Mammary epithelial cell (primary cell): ENCODE data around the gene SH3PXD2B.

Experiments used
- CTCF ChIP-seq, 2 donors: IDR thresholded peaks in 1 of 2; conservative IDR thresholded peaks in 1 of 2; 2 replicates each; pipeline ENCODE4 v1.5.1; 2011 to 2012; ENCODE audit warnings: inconsistent platforms in 2 of 2, low read length in 2 of 2, mild to moderate bottlenecking in 2 of 2, control low read depth in 1 of 2, low read depth in 1 of 2; ENCODE audit not compliant: insufficient read depth in 1 of 2; ENCODE audit errors: extremely low read depth in 1 of 2
- EZH2 ChIP-seq: IDR thresholded peaks from 2 replicates; pipeline ENCODE4 v1.6.1; 2012; ENCODE audit warnings: low read length, inconsistent platforms, borderline replicate concordance

GRCh38 chr5:172482156-172483020 lies 28.1 kb upstream of the SH3PXD2B start:
- TF ChIP-seq EZH2 (no peak), CTCF (conservative IDR thresholded peaks at IDR 0.05 in 1 of 2, IDR thresholded peaks at IDR 0.05 in 1 of 2; ENCODE audit: extremely low read depth in 1 of 2, insufficient read depth in 1 of 2, low read depth in 1 of 2, low read length in 2 of 2) (no peak)
